Lower leg skin (tissue), 4 donors: ENCODE results near the gene PDE3A. TPM values are rescaled to one million over a fixed set of nuclear protein-coding genes. Genes with fewer than 3 reads are reported as not detected.

ENCODE experiments used
- DNase-seq, 2 donors: peaks; one replicate each; pipeline ENCODE4 v3.0.0-alpha.2; 2019; ENCODE audit warnings: low spot score in 2 of 2
- H3K4me3 ChIP-seq: fragments of 200-600 bp; sonication (generic); 2 replicates; pipeline ENCODE4 v1.5.1; 2017; ENCODE audit warnings: mild to moderate bottlenecking, low read depth; ENCODE audit not compliant: poor library complexity, severe bottlenecking
- POLR2A ChIP-seq, 2 donors: fragments of 450-650 bp; IDR thresholded peaks; one replicate each; pipeline ENCODE4 v1.6.1; 2016 to 2017; ENCODE audit warnings: antibody characterized with exemption in 2 of 2, mild to moderate bottlenecking in 1 of 2, moderate library complexity in 1 of 2
- WGBS, 2 donors: methylation state at CpG; one replicate each; pipeline ENCODE4 v1.1.5; 2018; 5-methylcytosine and 5-hydroxymethylcytosine counted together
- intact Hi-C: fragments of 100-400 bp; cut with DNase I; formaldehyde crosslinking; loops from one replicate; pipeline ENCODE4 v1.15.0; 2023; ENCODE audit warnings: low total_unique reads
- total RNA-seq, 4 donors: library from RNA; depleted of rRNA; stranded (reverse); fragments of >200 nt; gene quantifications; one replicate each; pipeline ENCODE4 v1.1.0, GENCODE V29; 2016
- TF ChIP-seq, protein P1 (sequence below), 3 donors: fragments of 450-650 bp; IDR thresholded peaks; one replicate each; pipeline ENCODE4 v1.5.1; 2016; ENCODE audit warnings: antibody characterized with exemption in 3 of 3, mild to moderate bottlenecking in 3 of 3, moderate library complexity in 2 of 3

The PDE3A gene
- total RNA-seq, 4 donors from 2014 or later: 1.5 to 3.2 (median 2.7) TPM

DNA sequence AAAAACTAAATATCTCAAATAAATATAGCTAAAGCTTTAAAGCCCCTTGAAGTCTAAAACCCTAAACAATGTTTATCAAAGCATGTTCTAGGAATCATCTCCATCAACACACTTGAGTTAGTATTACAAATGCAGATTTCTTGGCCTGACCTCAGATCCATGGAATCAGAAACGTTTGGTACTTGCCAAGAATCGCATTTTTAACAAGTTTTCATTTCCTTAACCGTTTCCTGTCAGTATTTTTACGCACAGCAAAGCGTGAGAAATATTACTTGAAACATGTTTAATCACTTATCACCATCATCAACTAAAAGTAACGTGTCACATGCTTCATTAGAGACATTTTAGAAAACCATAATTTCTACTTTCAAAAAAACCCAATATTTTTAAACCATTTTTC is 336.5 kb downstream of the PDE3A start:
- no peak overlapping the region for H3K4me3 ChIP-seq
- 40 to 45% methylated on average over 6 of the region's 6 CpGs for WGBS, 2 donors
- DNase-seq: no peak
- intact Hi-C loops: no loop called here
- TF ChIP-seq, protein P1, sequence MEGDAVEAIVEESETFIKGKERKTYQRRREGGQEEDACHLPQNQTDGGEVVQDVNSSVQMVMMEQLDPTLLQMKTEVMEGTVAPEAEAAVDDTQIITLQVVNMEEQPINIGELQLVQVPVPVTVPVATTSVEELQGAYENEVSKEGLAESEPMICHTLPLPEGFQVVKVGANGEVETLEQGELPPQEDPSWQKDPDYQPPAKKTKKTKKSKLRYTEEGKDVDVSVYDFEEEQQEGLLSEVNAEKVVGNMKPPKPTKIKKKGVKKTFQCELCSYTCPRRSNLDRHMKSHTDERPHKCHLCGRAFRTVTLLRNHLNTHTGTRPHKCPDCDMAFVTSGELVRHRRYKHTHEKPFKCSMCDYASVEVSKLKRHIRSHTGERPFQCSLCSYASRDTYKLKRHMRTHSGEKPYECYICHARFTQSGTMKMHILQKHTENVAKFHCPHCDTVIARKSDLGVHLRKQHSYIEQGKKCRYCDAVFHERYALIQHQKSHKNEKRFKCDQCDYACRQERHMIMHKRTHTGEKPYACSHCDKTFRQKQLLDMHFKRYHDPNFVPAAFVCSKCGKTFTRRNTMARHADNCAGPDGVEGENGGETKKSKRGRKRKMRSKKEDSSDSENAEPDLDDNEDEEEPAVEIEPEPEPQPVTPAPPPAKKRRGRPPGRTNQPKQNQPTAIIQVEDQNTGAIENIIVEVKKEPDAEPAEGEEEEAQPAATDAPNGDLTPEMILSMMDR (IDR thresholded peaks at IDR 0.05): no peak
- no peak for TF ChIP-seq POLR2A (IDR thresholded peaks at IDR 0.05)

DNA sequence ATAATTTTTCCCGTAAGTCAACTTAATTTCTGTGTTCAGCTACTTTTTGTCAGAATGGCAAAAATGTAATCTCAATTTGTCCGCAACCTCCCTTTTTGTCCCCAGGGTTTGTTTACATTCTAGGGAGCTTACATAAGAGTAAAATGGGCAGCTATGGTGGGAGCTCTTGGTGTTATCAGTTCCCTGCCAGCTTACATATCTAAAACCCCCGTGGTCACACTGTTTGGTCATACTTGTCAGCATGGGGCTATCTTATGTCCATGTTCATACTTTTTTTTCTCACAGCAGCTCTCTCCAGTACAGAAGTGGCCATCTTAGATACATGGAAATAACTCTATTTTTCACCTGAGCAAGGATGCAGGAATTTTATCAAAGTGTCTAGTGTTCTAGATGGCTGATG is 343.5 kb downstream of the PDE3A start:
- no peak overlapping the region for H3K4me3 ChIP-seq
- 56 to 64% methylated on average over 3 of the region's 3 CpGs for WGBS, 2 donors
- no peak for DNase-seq
- intact Hi-C loops: no loop called here
- TF ChIP-seq, protein P1 (IDR thresholded peaks at IDR 0.05): no peak
- no peak for TF ChIP-seq POLR2A (IDR thresholded peaks at IDR 0.05)

DNA sequence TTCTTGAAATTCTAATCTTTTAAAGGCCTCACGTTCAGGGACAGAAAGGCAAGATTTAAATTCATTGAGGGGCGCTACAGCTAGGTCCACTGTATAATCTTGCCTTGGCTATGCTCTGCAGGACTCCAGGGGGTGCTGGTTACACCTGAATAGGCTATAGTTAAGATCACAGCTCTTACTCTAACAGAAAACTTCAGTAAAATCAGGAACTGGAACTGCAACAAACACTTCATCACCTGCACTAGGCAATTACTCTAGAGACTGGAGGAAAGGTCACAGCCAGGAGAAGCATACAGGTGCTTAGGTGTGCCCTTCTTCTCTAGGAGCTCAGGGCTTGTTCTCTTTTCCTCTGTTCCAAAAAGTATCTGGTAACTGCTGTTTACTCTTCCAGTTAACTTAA is 347.7 kb downstream of the PDE3A start:
- intact Hi-C loops: no loop called here
- WGBS, 2 donors: 54% methylated on average over 2 of the region's 2 CpGs
- H3K4me3 ChIP-seq: no peak overlapping the region
- no peak for TF ChIP-seq POLR2A (IDR thresholded peaks at IDR 0.05)
- TF ChIP-seq, protein P1 (IDR thresholded peaks at IDR 0.05): no peak
- DNase-seq: no peak

DNA sequence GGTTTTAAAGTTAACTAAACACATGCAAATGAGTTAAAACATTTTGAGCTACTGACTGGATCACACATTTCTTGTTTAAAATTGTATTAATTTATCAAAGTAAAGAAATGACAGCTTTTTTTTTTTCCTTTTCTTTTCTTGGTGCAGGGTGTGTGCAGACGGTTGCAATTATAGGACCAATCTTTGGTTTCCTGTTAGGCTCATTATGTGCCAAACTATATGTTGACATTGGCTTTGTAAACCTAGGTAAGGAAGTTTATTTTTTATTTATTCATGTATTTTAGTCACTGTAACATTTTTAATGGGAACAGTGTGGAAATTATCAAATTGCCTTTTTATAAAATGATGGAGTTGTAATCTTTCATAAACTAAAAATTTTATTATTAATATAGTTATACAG is 348.6 kb downstream of the PDE3A start:
- intact Hi-C loops: no loop called here
- 39 to 57% methylated on average over 1 of the region's 1 CpG for WGBS, 2 donors

DNA sequence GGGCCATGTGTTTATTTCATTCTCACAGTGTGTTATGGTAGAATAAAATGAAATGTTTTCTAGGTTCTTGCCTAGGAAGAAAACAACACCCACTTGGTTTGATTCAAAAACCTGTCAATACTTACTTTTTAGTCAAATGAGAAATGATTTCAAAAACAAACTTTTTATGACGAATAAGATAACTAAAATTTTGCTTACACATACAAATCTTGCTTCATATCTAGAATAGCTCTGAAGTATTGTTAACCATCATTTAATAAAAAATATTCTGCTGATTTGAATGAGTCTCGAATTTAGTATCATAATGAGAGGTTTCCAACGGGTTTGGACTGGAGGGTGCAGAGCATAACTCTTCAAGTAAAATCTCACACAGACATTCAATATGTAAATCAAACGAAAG is 350.0 kb downstream of the PDE3A start:
- intact Hi-C loops: no loop called here
- no peak overlapping the region for H3K4me3 ChIP-seq
- TF ChIP-seq, protein P1 (IDR thresholded peaks at IDR 0.05): no peak
- TF ChIP-seq POLR2A (IDR thresholded peaks at IDR 0.05): no peak
- WGBS, 2 donors: 77 to 78% methylated on average over 4 of the region's 4 CpGs
- DNase-seq: no peak

More for the DNA sequence above, 348.6 kb downstream of the PDE3A start:
- TF ChIP-seq POLR2A (IDR thresholded peaks at IDR 0.05): no peak
- TF ChIP-seq, protein P1 (IDR thresholded peaks at IDR 0.05): no peak
- no peak overlapping the region for H3K4me3 ChIP-seq
- DNase-seq: no peak

DNA sequence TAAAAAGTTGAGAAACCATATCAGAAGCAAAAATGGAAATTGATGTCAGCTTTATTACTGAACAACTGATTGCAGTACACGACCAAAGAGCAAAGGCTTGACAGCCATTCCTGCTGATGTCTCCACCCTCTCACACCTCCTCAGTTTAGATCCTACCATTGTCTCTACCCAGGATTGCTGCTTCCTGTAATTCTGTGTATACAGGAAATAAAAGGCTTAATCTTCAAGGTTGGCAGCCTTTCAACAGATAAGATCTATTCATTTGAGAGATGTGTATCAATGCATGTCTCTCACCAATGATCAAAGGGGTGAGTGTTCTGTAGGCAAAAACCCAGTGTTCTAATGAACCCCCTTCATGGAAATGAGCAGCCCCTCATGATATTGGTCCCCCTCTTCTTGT is 353.8 kb downstream of the PDE3A start:
- TF ChIP-seq, protein P1 (IDR thresholded peaks at IDR 0.05): no peak
- no peak for TF ChIP-seq POLR2A (IDR thresholded peaks at IDR 0.05)
- intact Hi-C loops: no loop called here
- WGBS, 2 donors: 32 to 34% methylated on average over 1 of the region's 1 CpG
- no peak for DNase-seq
- no peak overlapping the region for H3K4me3 ChIP-seq
